K562 (cell line): ENCODE measurements around the gene AHR. TPM values are rescaled to one million over a fixed set of nuclear protein-coding genes. Genes with fewer than 3 reads are reported as not detected.

Experiments
- ATAC-seq: fragments of 200-7000 bp; cut with Tn5 transposase; 3 replicates; pipeline ENCODE4 v1.9.1; 2020; ENCODE audit warnings: moderate library complexity
- BruUV-seq: library from RNA; stranded (reverse); fragments of 400-500 nt; replicated peaks from 2 replicates; lab custom pipeline; 2021; lab: Mats Ljungman, UMichigan
- CTCF ChIA-PET: fragments of 300-600 bp; formaldehyde crosslinking; extraction: SDS; loops from one replicate; lab custom pipeline; 2021; ENCODE audit warnings: low intra/inter-chr PET ratio; lab: Yijun Ruan, JAX
- POLR2A ChIA-PET: fragments of 300-600, 350-650 bp; sonication (Branson Sonifier 250); formaldehyde crosslinking; extraction: SDS; loops from one replicate; lab custom pipeline; 2021; ENCODE audit warnings: antibody characterized with exemption, inconsistent platforms; lab: Yijun Ruan, JAX
- DNase-seq, 4 experiments: peaks; one replicate each; pipeline versions ENCODE4 v3.0.0 to v3.0.0-alpha.2; 2011 to 2018; ENCODE audit warnings: low spot score in 3 of 4, mixed read lengths in 3 of 4; ENCODE audit errors: extremely low read depth in 1 of 4
- FAIRE-seq: peaks from 2 replicates; lab custom pipeline; 2011; peaks lifted over from hg19 to GRCh38; lab: Jason Lieb, UNC
- H2AFZ ChIP-seq: 2 replicates; pipeline ENCODE4 v1.6.0; 2011; ENCODE audit warnings: low read depth, low read length, control low read depth, inconsistent platforms
- H3K27ac ChIP-seq: fragments of 200-600 bp; 3 replicates; pipeline ENCODE4 v1.8.0; 2011; ENCODE audit warnings: low read depth, mild to moderate bottlenecking, control low read depth, inconsistent platforms, low read length, moderate library complexity, mixed read lengths; ENCODE audit errors: extremely low read depth
- H3K27me3 ChIP-seq, 2 experiments: fragments of 300-600 bp in 1 of 2; 2 replicates in 1 of 2; 3 replicates in 1 of 2; pipeline versions ENCODE4 v1.6.0 to v1.8.0; 2011; ENCODE audit warnings: inconsistent platforms in 2 of 2, low read length in 2 of 2, mild to moderate bottlenecking in 1 of 2, mixed read lengths in 1 of 2, moderate library complexity in 1 of 2; ENCODE audit not compliant: control insufficient read depth in 2 of 2, insufficient read depth in 2 of 2
- H3K36me3 ChIP-seq: fragments of 300-600 bp; 3 replicates; pipeline ENCODE4 v1.8.0; 2011; ENCODE audit warnings: mild to moderate bottlenecking, low read length, inconsistent platforms; ENCODE audit not compliant: control insufficient read depth, insufficient read depth
- H3K4me1 ChIP-seq, 2 experiments: fragments of 200-600 bp in 1 of 2; replicated peaks in 1 of 2; 2 replicates in 1 of 2; 3 replicates in 1 of 2; pipeline versions ENCODE4 v1.5.1 to v1.8.0; 2011; ENCODE audit warnings: inconsistent platforms in 2 of 2, low read length in 2 of 2, mild to moderate bottlenecking in 1 of 2, mixed read lengths in 1 of 2, moderate library complexity in 1 of 2; ENCODE audit not compliant: control insufficient read depth in 2 of 2, insufficient read depth in 2 of 2
- H3K4me2 ChIP-seq: 2 replicates; pipeline ENCODE4 v1.6.1; 2011; ENCODE audit warnings: low read length, control low read depth, inconsistent platforms, mixed read lengths; ENCODE audit not compliant: insufficient read depth
- H3K4me3 ChIP-seq: fragments of 200-600 bp; sonication (generic), shearing (Covaris generic); 2 replicates; pipeline ENCODE4 v1.5.1; 2016; ENCODE audit warnings: control low read depth, inconsistent platforms
- H3K79me2 ChIP-seq: fragments of 200-600 bp; 3 replicates; pipeline ENCODE4 v1.8.0; 2011; ENCODE audit warnings: low read length, inconsistent platforms; ENCODE audit not compliant: control insufficient read depth, insufficient read depth
- H3K9ac ChIP-seq, 2 experiments: 2 replicates each; pipeline versions ENCODE4 v1.6.0 to v1.6.1; 2011; ENCODE audit warnings: low read depth in 2 of 2, low read length in 2 of 2, control low read depth in 1 of 2, inconsistent platforms in 1 of 2, mild to moderate bottlenecking in 1 of 2, mixed read lengths in 1 of 2; ENCODE audit not compliant: insufficient read depth in 1 of 2
- H3K9me1 ChIP-seq: one replicate; pipeline ENCODE4 v1.6.0; 2011; ENCODE audit warnings: inconsistent platforms, mild to moderate bottlenecking, low read length, moderate library complexity; ENCODE audit not compliant: control insufficient read depth, insufficient read depth
- H3K9me3 ChIP-seq: replicated peaks from 2 replicates; pipeline ENCODE4 v1.5.1; 2011; ENCODE audit warnings: low read depth, low read length, inconsistent platforms; ENCODE audit not compliant: control insufficient read depth, insufficient read depth
- H4K20me1 ChIP-seq: replicated peaks from 2 replicates; pipeline ENCODE4 v1.6.1; 2011; ENCODE audit warnings: low read length, inconsistent platforms, mixed read lengths; ENCODE audit not compliant: control insufficient read depth, insufficient read depth
- CC2D1A ChIP-seq: fragments of 450-650 bp; IDR thresholded peaks from 2 replicates; pipeline ENCODE4 v1.6.1; 2017; ENCODE audit warnings: mild to moderate bottlenecking
- CCNT2 ChIP-seq: IDR thresholded peaks from 2 replicates; pipeline ENCODE4 v1.6.1; 2011; ENCODE audit warnings: borderline replicate concordance, low read depth, mild to moderate bottlenecking, moderate library complexity, mixed read lengths, low read length; ENCODE audit not compliant: insufficient read length; ENCODE audit errors: extremely low read depth
- ETV1 ChIP-seq: fragments of 450-650 bp; conservative IDR thresholded peaks from 2 replicates; pipeline ENCODE4 v1.6.1; 2016; ENCODE audit warnings: missing genetic modification characterization, control low read depth, low read depth, missing compliant biosample characterization
- ETV6 ChIP-seq, 3 experiments: fragments of 150-350 bp in 1 of 3; sonication (generic) in 1 of 3; formaldehyde crosslinking in 1 of 3; IDR thresholded peaks; 2 replicates each; pipeline versions ENCODE4 v1.6.1 to v1.8.0; 2014 to 2022; ENCODE audit warnings: borderline replicate concordance in 2 of 3, low read depth in 2 of 3, antibody characterized with exemption in 1 of 3, low read length in 1 of 3, mild to moderate bottlenecking in 1 of 3, missing genetic modification reagents in 1 of 3
- LEF1 ChIP-seq: fragments of 450-650 bp; IDR thresholded peaks from 2 replicates; pipeline ENCODE4 v1.6.1; 2016; ENCODE audit warnings: mild to moderate bottlenecking
- MBD2 ChIP-seq: sonication (generic); IDR thresholded peaks from 2 replicates; pipeline ENCODE4 v1.6.1; 2016; ENCODE audit warnings: low read depth, borderline replicate concordance
- MXI1 ChIP-seq: IDR thresholded peaks from 2 replicates; pipeline ENCODE4 v1.6.1; 2011; ENCODE audit warnings: low read depth, mild to moderate bottlenecking, improper control_type of control experiment, low read length
- NONO ChIP-seq, 2 experiments: fragments of 200-400 bp in 1 of 2; fragments of 450-650 bp in 1 of 2; formaldehyde crosslinking in 1 of 2; IDR thresholded peaks; 2 replicates each; pipeline ENCODE4 v1.6.1; 2017; ENCODE audit warnings: low read depth in 2 of 2, mild to moderate bottlenecking in 2 of 2, moderate library complexity in 2 of 2, low read length in 1 of 2
- SAFB2 ChIP-seq: fragments of 200-400 bp; formaldehyde crosslinking; IDR thresholded peaks from 2 replicates; pipeline ENCODE4 v1.6.1; 2018; ENCODE audit warnings: borderline replicate concordance, low read length, low read depth, moderate library complexity; ENCODE audit not compliant: severe bottlenecking
- TARDBP ChIP-seq: fragments of 450-650 bp; IDR thresholded peaks from 2 replicates; pipeline ENCODE4 v1.6.1; 2016
- ZNF282 ChIP-seq: sonication (generic); formaldehyde crosslinking; IDR thresholded peaks from 2 replicates; pipeline ENCODE4 v1.8.1; 2023; ENCODE audit warnings: missing genetic modification reagents
- WGBS: fragments of 100-300 bp; shearing (Covaris generic); methylation state at CpG from one replicate; pipeline ENCODE4 v1.1.6; 2016; ENCODE audit warnings: low coverage, mixed read lengths; ENCODE audit not compliant: insufficient coverage; ENCODE audit errors: missing lambda C conversion rate; 5-methylcytosine and 5-hydroxymethylcytosine counted together
- in situ Hi-C: fragments of 300-500 bp; cut with MboI; formaldehyde crosslinking; loops from 4 replicates; pipeline ENCODE4 v1.15.0; 2018; ENCODE audit warnings: inconsistent platforms, mixed read lengths
- intact Hi-C: fragments of 100-400 bp; cut with micrococcal nuclease; formaldehyde crosslinking; loops from 2 replicates; pipeline ENCODE4 v1.14.2; 2022
- polyA plus RNA-seq, 8 experiments: library from polyadenylated mRNA; depleted of rRNA in 4 of 8; stranded (reverse) in 5 of 8; unstranded in 3 of 8; fragments of >200 nt; fragmentation: Nextera tagmentation in 2 of 8; fragmentation: Illumina TruSeq in 1 of 8; extraction: Ambion mirVana in 2 of 8; extraction: Trizol in 1 of 8; gene quantifications; 2 replicates each; pipeline versions ENCODE4 v1.2.1 to v1.2.3, GENCODE V29; 2011 to 2014; ENCODE audit warnings: inconsistent platforms in 1 of 8, missing spikeins in 1 of 8
- total RNA-seq, 7 experiments: library from RNA; depleted of rRNA in 6 of 7; stranded (reverse); fragments of >200 nt in 6 of 7; fragmentation: Illumina TruSeq in 2 of 7; extraction: Trizol in 2 of 7; gene quantifications; 2 replicates each; pipeline versions ENCODE4 v1.2.1 to v1.2.3, GENCODE V29; 2011 to 2021; ENCODE audit warnings: low replicate concordance in 1 of 7

The AHR gene
- total and polyA plus RNA-seq, 9 of the 15 experiments (the other 6 are each of a cell fraction or from before 2014, with no cell fraction given): 0.16 TPM; not detected in 8

- H3K27me3 ChIP-seq: no peaks in the 10 kb centered on the region
- DNase-seq (no peak), FAIRE-seq (no peak), ATAC-seq (no peak)
- BruUV-seq: no TSS peak
- no peaks in the 10 kb centered on the region for H3K9me1 ChIP-seq
- no peak for TF ChIP-seq TARDBP
- no peak for TF ChIP-seq LEF1
- TF ChIP-seq CC2D1A: no peak
- no peak for TF ChIP-seq CCNT2
- no peak for TF ChIP-seq ETV1 (tag)
- no peak for TF ChIP-seq MBD2
- TF ChIP-seq MXI1: no peak
- TF ChIP-seq SAFB2: no peak
- no peak for TF ChIP-seq NONO (IDR thresholded peaks at IDR 0.05; ENCODE audit: low read depth in 2 of 2, low read length in 1 of 2)
- no peak for TF ChIP-seq ETV6 (IDR thresholded peaks at IDR 0.05; ENCODE audit: borderline replicate concordance in 1 of 2, low read depth in 2 of 2, low read length in 1 of 2)
- no peak for TF ChIP-seq ETV6 (CRISPR knock-in tag; IDR thresholded peaks at IDR 0.05; ENCODE audit: borderline replicate concordance)
- TF ChIP-seq ZNF282 (CRISPR knock-in tag): no peak
- H4K20me1 ChIP-seq: no peaks in the 10 kb centered on the region
- intact Hi-C loops: no loop called here
- H3K4me3 ChIP-seq: no peak overlapping the region
- ChIA-PET CTCF (no interaction called here), POLR2A (no interaction called here)
- no peaks in the 10 kb centered on the region for H3K4me1 ChIP-seq
- H3K4me2 ChIP-seq: no peak overlapping the region
- no peaks in the 10 kb centered on the region; the same call in 1 of the 2 replicates for H3K9me3 ChIP-seq
- no peaks in the 10 kb centered on the region for H3K79me2 ChIP-seq
- 26% methylated on average over 2 of the region's 2 CpGs for WGBS
- no peak overlapping the region for H3K27ac ChIP-seq
- H3K36me3 ChIP-seq: no peaks in the 10 kb centered on the region
- in situ Hi-C loops: no loop called here
- H2AFZ ChIP-seq: no peak overlapping the region
- H3K9ac ChIP-seq: no peak overlapping the region
Measured at GRCh38 chr7:17391366-17391765, 92.9 kb downstream of the AHR start.
